Spleen (tissue), 7 donors: Measurements from ENCODE around the gene ZNF784.

ENCODE experiments used
- POLR2A ChIP-seq, 3 donors: fragments of 450-650 bp; IDR thresholded peaks; one replicate each; pipeline ENCODE4 v1.5.1; 2017; ENCODE audit warnings: antibody characterized with exemption in 3 of 3, mild to moderate bottlenecking in 1 of 3
- POLR2AphosphoS5 ChIP-seq, 3 donors: sonication (generic); formaldehyde crosslinking; IDR thresholded peaks; one replicate each; pipeline ENCODE4 v1.5.1; 2017; ENCODE audit warnings: antibody characterized with exemption in 3 of 3
- TF ChIP-seq, protein P1 (sequence below), 11 experiments: fragments of 200-600 bp in 7 of 11; fragments of 450-650 bp in 4 of 11; sonication (generic) in 4 of 11; IDR thresholded peaks in 8 of 11; conservative IDR thresholded peaks in 3 of 11; 1 replicate in 7 of 11; 2 replicates in 4 of 11; pipeline versions ENCODE4 v1.4.0 to v1.8.0; 2016 to 2021; ENCODE audit warnings: antibody characterized with exemption in 11 of 11, inconsistent platforms in 4 of 11, mild to moderate bottlenecking in 1 of 11
- donor health status: DM: no; HTN: no; CAD: no; lungs with moderate emphysema.
- donor health status: DM: no; HTN: no; CAD: no.
- donor health status: DM: no; HTN: no; CAD: no.

DNA sequence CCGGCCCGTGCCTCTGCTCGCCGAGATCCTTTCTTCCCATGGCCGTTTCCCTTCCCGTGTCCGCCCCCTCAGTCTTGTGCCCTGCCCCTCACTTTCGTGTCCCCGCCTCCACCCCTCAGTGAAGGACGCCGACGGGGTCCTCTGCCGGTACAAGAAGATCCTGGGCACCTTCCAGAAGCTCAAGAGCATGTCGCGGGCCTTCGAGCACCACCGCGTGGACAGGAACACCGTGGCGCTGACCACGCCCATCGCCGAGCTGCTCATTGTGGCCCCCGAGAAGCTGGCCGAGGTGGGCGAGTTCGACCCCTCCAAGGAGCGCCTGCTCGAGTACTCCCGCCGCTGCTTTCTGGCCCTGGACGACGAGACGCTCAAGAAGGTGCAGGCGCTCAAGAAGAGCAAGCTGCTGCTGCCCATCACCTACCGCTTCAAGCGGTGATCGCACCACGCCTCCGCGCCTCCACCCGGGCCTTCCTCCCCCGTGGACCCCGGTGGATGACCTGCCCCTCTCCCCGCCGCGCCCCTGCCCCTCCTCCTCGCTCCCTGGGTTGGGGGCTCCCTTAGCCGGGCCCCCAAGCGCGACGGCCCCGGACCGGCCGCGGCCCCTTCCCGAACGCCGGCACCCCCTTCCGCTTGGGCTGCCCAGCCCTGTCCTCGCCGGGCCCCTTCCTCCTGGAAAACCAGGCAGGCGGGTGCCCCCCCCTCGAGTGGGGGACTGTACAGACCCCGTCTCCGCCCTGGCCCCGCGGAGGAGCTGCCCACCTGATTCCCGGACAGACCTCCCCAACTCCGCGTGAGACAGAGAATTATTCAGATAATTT is 28.2 kb upstream of the ZNF784 start:
- TF ChIP-seq, protein P1, sequence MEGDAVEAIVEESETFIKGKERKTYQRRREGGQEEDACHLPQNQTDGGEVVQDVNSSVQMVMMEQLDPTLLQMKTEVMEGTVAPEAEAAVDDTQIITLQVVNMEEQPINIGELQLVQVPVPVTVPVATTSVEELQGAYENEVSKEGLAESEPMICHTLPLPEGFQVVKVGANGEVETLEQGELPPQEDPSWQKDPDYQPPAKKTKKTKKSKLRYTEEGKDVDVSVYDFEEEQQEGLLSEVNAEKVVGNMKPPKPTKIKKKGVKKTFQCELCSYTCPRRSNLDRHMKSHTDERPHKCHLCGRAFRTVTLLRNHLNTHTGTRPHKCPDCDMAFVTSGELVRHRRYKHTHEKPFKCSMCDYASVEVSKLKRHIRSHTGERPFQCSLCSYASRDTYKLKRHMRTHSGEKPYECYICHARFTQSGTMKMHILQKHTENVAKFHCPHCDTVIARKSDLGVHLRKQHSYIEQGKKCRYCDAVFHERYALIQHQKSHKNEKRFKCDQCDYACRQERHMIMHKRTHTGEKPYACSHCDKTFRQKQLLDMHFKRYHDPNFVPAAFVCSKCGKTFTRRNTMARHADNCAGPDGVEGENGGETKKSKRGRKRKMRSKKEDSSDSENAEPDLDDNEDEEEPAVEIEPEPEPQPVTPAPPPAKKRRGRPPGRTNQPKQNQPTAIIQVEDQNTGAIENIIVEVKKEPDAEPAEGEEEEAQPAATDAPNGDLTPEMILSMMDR (IDR thresholded peaks at IDR 0.05 in 8 of 11, conservative IDR thresholded peaks at IDR 0.05 in 3 of 11): no peak
- TF ChIP-seq POLR2A (IDR thresholded peaks at IDR 0.05) (no peak), POLR2AphosphoS5 (IDR thresholded peaks at IDR 0.05) (no peak)
